ENCODE data around the gene GRIP2.
"Not testable (repeated sequence)": the region's sequence is repeated elsewhere in the genome, so short reads cannot be mapped to it uniquely, and the experiment has no call there.

Gene GRIP2

GRCh38 chr3:14518432-14518802, 21.7 kb downstream of the GRIP2 start:
- no peaks in the 10 kb centered on the region for H4K20me1 ChIP-seq (ENCODE audit: insufficient read depth, low read length)
- no peaks in the 10 kb centered on the region for H3F3A ChIP-seq (ENCODE audit: insufficient read depth, low read length)
- no peak overlapping the region for H3K9ac ChIP-seq (ENCODE audit: low read length)
- no peak overlapping the region for H3K4me2 ChIP-seq (ENCODE audit: low read depth, low read length)
- TF ChIP-seq EZH2phosphoT487 (IDR thresholded peaks at IDR 0.05; ENCODE audit: low read length): no peak
- TF ChIP-seq CTCF (IDR thresholded peaks at IDR 0.05; ENCODE audit: low read length): no peak
- TF ChIP-seq EZH2 (optimal IDR thresholded peaks at IDR 0.05; ENCODE audit: low read depth, low read length): no peak
- no peaks in the 10 kb centered on the region for H3K9me2 ChIP-seq (replicated peaks; ENCODE audit: insufficient read depth, low read length)
- no peak overlapping the region for H3K27ac ChIP-seq (ENCODE audit: low read length)
- H3K4me1 ChIP-seq (ENCODE audit: low read length): no peaks in the 10 kb centered on the region
- H3K27me3 ChIP-seq (replicated peaks; ENCODE audit: insufficient read depth, low read length): peaks cover 77% of the 10 kb centered on the region
- H3K4me3 ChIP-seq (ENCODE audit: low read length): no peak overlapping the region
- DNase-seq: no peak
- no peak overlapping the region for H2AFZ ChIP-seq (ENCODE audit: low read length)
- H3K79me2 ChIP-seq (ENCODE audit: low read length): no peaks in the 10 kb centered on the region
- H3K36me3 ChIP-seq (replicated peaks; ENCODE audit: insufficient read depth, low read length): no peaks in the 10 kb centered on the region
- no peaks in the 10 kb centered on the region for H3K9me3 ChIP-seq (replicated peaks; ENCODE audit: insufficient read depth, low read length)

- DNase-seq: no peak
- H3K27me3 ChIP-seq (replicated peaks; ENCODE audit: insufficient read depth, low read length): peaks cover 77% of the 10 kb centered on the region
Measured at GRCh38 chr3:14517601-14518431, 22.3 kb downstream of the GRIP2 start.

GRCh38 chr3:14516738-14517345, 23.3 kb downstream of the GRIP2 start:
- TF ChIP-seq EZH2phosphoT487 (IDR thresholded peaks at IDR 0.05; ENCODE audit: low read length) (no peak), CTCF (IDR thresholded peaks at IDR 0.05; ENCODE audit: low read length) (no peak), EZH2 (optimal IDR thresholded peaks at IDR 0.05; ENCODE audit: low read depth, low read length) (no peak)

More at GRCh38 chr3:14517601-14518431, 22.3 kb downstream of the GRIP2 start:
- no peaks in the 10 kb centered on the region for H4K20me1 ChIP-seq (ENCODE audit: insufficient read depth, low read length)
- H3K9me2 ChIP-seq (replicated peaks; ENCODE audit: insufficient read depth, low read length): no peaks in the 10 kb centered on the region
- no peak overlapping the region for H3K27ac ChIP-seq (ENCODE audit: low read length)
- no peaks in the 10 kb centered on the region for H3K9me3 ChIP-seq (replicated peaks; ENCODE audit: insufficient read depth, low read length)
- no peak overlapping the region for H3K4me3 ChIP-seq (ENCODE audit: low read length)
- no peak overlapping the region for H3K4me2 ChIP-seq (ENCODE audit: low read depth, low read length)
- TF ChIP-seq EZH2phosphoT487 (IDR thresholded peaks at IDR 0.05; ENCODE audit: low read length): no peak
- TF ChIP-seq EZH2 (optimal IDR thresholded peaks at IDR 0.05; ENCODE audit: low read depth, low read length): no peak
- TF ChIP-seq CTCF (IDR thresholded peaks at IDR 0.05; ENCODE audit: low read length): no peak
- no peaks in the 10 kb centered on the region for H3K79me2 ChIP-seq (ENCODE audit: low read length)
- no peaks in the 10 kb centered on the region for H3K36me3 ChIP-seq (replicated peaks; ENCODE audit: insufficient read depth, low read length)
- H3F3A ChIP-seq (ENCODE audit: insufficient read depth, low read length): no peaks in the 10 kb centered on the region
- no peak overlapping the region for H3K9ac ChIP-seq (ENCODE audit: low read length)
- H3K4me1 ChIP-seq (ENCODE audit: low read length): no peaks in the 10 kb centered on the region
- H2AFZ ChIP-seq (ENCODE audit: low read length): no peak overlapping the region

GRCh38 chr3:14515526-14515925, 24.6 kb downstream of the GRIP2 start:
- not testable (repeated sequence) for H3K9ac ChIP-seq (ENCODE audit: low read length); H3K4me3 ChIP-seq (ENCODE audit: low read length); H3K79me2 ChIP-seq (ENCODE audit: low read length); H3K27ac ChIP-seq (ENCODE audit: low read length); H3K9me2 ChIP-seq (replicated peaks; ENCODE audit: insufficient read depth, low read length); H3K4me2 ChIP-seq (ENCODE audit: low read depth, low read length); H3K4me1 ChIP-seq (ENCODE audit: low read length); DNase-seq; H4K20me1 ChIP-seq (ENCODE audit: insufficient read depth, low read length); H3K9me3 ChIP-seq (replicated peaks; ENCODE audit: insufficient read depth, low read length); H3K36me3 ChIP-seq (replicated peaks; ENCODE audit: insufficient read depth, low read length); H2AFZ ChIP-seq (ENCODE audit: low read length); H3F3A ChIP-seq (ENCODE audit: insufficient read depth, low read length)
- peaks cover 78% of the 10 kb centered on the region for H3K27me3 ChIP-seq (replicated peaks; ENCODE audit: insufficient read depth, low read length)

More at GRCh38 chr3:14516738-14517345, 23.3 kb downstream of the GRIP2 start:
- H3K79me2 ChIP-seq (ENCODE audit: low read length): no peaks in the 10 kb centered on the region
- H4K20me1 ChIP-seq (ENCODE audit: insufficient read depth, low read length): no peaks in the 10 kb centered on the region
- no peaks in the 10 kb centered on the region for H3F3A ChIP-seq (ENCODE audit: insufficient read depth, low read length)
- no peak for DNase-seq
- H2AFZ ChIP-seq (ENCODE audit: low read length): no peak overlapping the region
- no peak overlapping the region for H3K27ac ChIP-seq (ENCODE audit: low read length)
- no peaks in the 10 kb centered on the region for H3K4me1 ChIP-seq (ENCODE audit: low read length)
- no peaks in the 10 kb centered on the region for H3K9me2 ChIP-seq (replicated peaks; ENCODE audit: insufficient read depth, low read length)
- no peaks in the 10 kb centered on the region for H3K36me3 ChIP-seq (replicated peaks; ENCODE audit: insufficient read depth, low read length)
- H3K27me3 ChIP-seq (replicated peaks; ENCODE audit: insufficient read depth, low read length): peaks cover 78% of the 10 kb centered on the region
- H3K4me3 ChIP-seq (ENCODE audit: low read length): no peak overlapping the region
- H3K9me3 ChIP-seq (replicated peaks; ENCODE audit: insufficient read depth, low read length): no peaks in the 10 kb centered on the region
- no peak overlapping the region for H3K4me2 ChIP-seq (ENCODE audit: low read depth, low read length)
- no peak overlapping the region for H3K9ac ChIP-seq (ENCODE audit: low read length)
